Neural cell (in vitro differentiated cells): Measurements from ENCODE around the gene ARHGEF19. TPM values are rescaled to one million over a fixed set of nuclear protein-coding genes. Genes with fewer than 3 reads are reported as not detected.
"Not testable (repeated sequence)": the region's sequence is repeated elsewhere in the genome, so short reads cannot be mapped to it uniquely, and the experiment has no call there.

Experiments used
- H2AFZ ChIP-seq: fragments of 200-600, 300-800 bp; sonication (generic), shearing (Covaris generic); 2 replicates; pipeline ENCODE4 v1.6.0; 2014; ENCODE audit warnings: low read depth, mild to moderate bottlenecking, antibody characterized with exemption, low read length, moderate library complexity
- H3F3A ChIP-seq: fragments of 200-600 bp; shearing (Covaris generic); 2 replicates; pipeline ENCODE4 v1.6.1; 2016; ENCODE audit warnings: mild to moderate bottlenecking, moderate library complexity, mixed read lengths, antibody characterized with exemption, low read length; ENCODE audit not compliant: insufficient read depth, poor library complexity, severe bottlenecking
- H3K27ac ChIP-seq: fragments of 200-600, 300-800 bp; sonication (generic), shearing (Covaris generic); 2 replicates; pipeline ENCODE4 v1.5.1; 2014; ENCODE audit warnings: mild to moderate bottlenecking, low read length, moderate library complexity
- H3K27me3 ChIP-seq: fragments of 300-800, 200-600 bp; sonication (generic), shearing (Covaris generic); 2 replicates; pipeline ENCODE4 v1.6.0; 2014; ENCODE audit warnings: mild to moderate bottlenecking, low read depth, low read length, moderate library complexity; ENCODE audit not compliant: insufficient read depth
- H3K36me3 ChIP-seq: fragments of 300-800, 200-600 bp; sonication (generic), shearing (Covaris generic); 2 replicates; pipeline ENCODE4 v1.5.1; 2014; ENCODE audit warnings: mild to moderate bottlenecking, antibody characterized with exemption, low read length, moderate library complexity; ENCODE audit not compliant: insufficient read depth
- H3K4me2 ChIP-seq: fragments of 300-800, 200-600 bp; sonication (generic), shearing (Covaris generic); 2 replicates; pipeline ENCODE4 v1.6.0; 2014; ENCODE audit warnings: mild to moderate bottlenecking, low read length
- H3K4me3 ChIP-seq: fragments of 300-800, 200-600 bp; sonication (generic), shearing (Covaris generic); 2 replicates; pipeline ENCODE4 v1.5.1; 2014; ENCODE audit warnings: mild to moderate bottlenecking, low read length, moderate library complexity
- H3K79me2 ChIP-seq: fragments of 200-600 bp; shearing (Covaris generic); replicated peaks from 2 replicates; pipeline ENCODE4 v1.6.0; 2014; ENCODE audit warnings: mild to moderate bottlenecking, low read length, moderate library complexity; ENCODE audit not compliant: insufficient read depth
- H3K9ac ChIP-seq: fragments of 300-800, 200-600 bp; sonication (generic), shearing (Covaris generic); 2 replicates; pipeline ENCODE4 v1.6.1; 2016; ENCODE audit warnings: mild to moderate bottlenecking, low read length, mixed read lengths
- H3K9me2 ChIP-seq: fragments of 200-600 bp; shearing (Covaris generic); 2 replicates; pipeline ENCODE4 v1.6.1; 2016; ENCODE audit warnings: mild to moderate bottlenecking, low read length, mixed read lengths; ENCODE audit not compliant: insufficient read depth
- H3K9me3 ChIP-seq: fragments of 200-600, 300-800 bp; sonication (generic), shearing (Covaris generic); 2 replicates; pipeline ENCODE4 v1.6.1; 2016; ENCODE audit warnings: mild to moderate bottlenecking, mixed run types, low read length, moderate library complexity, mixed read lengths
- H4K20me1 ChIP-seq: fragments of 200-600 bp; shearing (Covaris generic); 2 replicates; pipeline ENCODE4 v1.6.1; 2016; ENCODE audit warnings: mild to moderate bottlenecking, mixed run types; ENCODE audit not compliant: insufficient read depth
- EP300 ChIP-seq: fragments of 450-650 bp; conservative IDR thresholded peaks from 2 replicates; pipeline ENCODE4 v1.6.1; 2014; ENCODE audit warnings: antibody characterized with exemption, mild to moderate bottlenecking, moderate library complexity; ENCODE audit not compliant: poor library complexity, severe bottlenecking
- EZH2 ChIP-seq: fragments of 200-600, 300-800 bp; shearing (Covaris generic), sonication (generic); IDR thresholded peaks from 2 replicates; pipeline ENCODE4 v1.6.1; 2014; ENCODE audit warnings: antibody characterized with exemption, low read length, borderline replicate concordance, mild to moderate bottlenecking; ENCODE audit not compliant: insufficient read depth, poor library complexity, severe bottlenecking
- MXI1 ChIP-seq: fragments of 450-650 bp; conservative IDR thresholded peaks from 2 replicates; pipeline ENCODE4 v1.6.1; 2014; ENCODE audit warnings: antibody characterized with exemption, mild to moderate bottlenecking; ENCODE audit not compliant: poor library complexity, severe bottlenecking
- POLR2AphosphoS5 ChIP-seq: IDR thresholded peaks from 2 replicates; pipeline ENCODE4 v1.6.1; 2012
- RAD21 ChIP-seq: fragments of 450-650 bp; conservative IDR thresholded peaks from 2 replicates; pipeline ENCODE4 v1.6.1; 2014; ENCODE audit warnings: antibody characterized with exemption, mild to moderate bottlenecking, moderate library complexity
- SMC3 ChIP-seq: fragments of 450-650 bp; conservative IDR thresholded peaks from 2 replicates; pipeline ENCODE4 v1.6.1; 2014; ENCODE audit warnings: antibody characterized with exemption, mild to moderate bottlenecking, moderate library complexity; ENCODE audit not compliant: poor library complexity
- TAF1 ChIP-seq: IDR thresholded peaks from 2 replicates; pipeline ENCODE4 v1.6.1; 2012; ENCODE audit warnings: low read depth
- polyA plus RNA-seq: library from polyadenylated mRNA; depleted of rRNA; stranded (reverse); fragments of >200 nt; gene quantifications from 2 replicates; pipeline ENCODE4 v1.2.3, GENCODE V29; 2014
- TF ChIP-seq, protein P1 (sequence below): IDR thresholded peaks from 2 replicates; pipeline ENCODE4 v1.6.1; 2012; ENCODE audit warnings: borderline replicate concordance
- TF ChIP-seq, protein P2 (sequence below): fragments of 450-650 bp; IDR thresholded peaks from 2 replicates; pipeline ENCODE4 v1.5.1; 2014; ENCODE audit warnings: antibody characterized with exemption, mild to moderate bottlenecking, moderate library complexity; ENCODE audit not compliant: poor library complexity, severe bottlenecking

The ARHGEF19 gene
- polyA plus RNA-seq, 1 donor from 2014 or later: 0.93 TPM

DNA sequence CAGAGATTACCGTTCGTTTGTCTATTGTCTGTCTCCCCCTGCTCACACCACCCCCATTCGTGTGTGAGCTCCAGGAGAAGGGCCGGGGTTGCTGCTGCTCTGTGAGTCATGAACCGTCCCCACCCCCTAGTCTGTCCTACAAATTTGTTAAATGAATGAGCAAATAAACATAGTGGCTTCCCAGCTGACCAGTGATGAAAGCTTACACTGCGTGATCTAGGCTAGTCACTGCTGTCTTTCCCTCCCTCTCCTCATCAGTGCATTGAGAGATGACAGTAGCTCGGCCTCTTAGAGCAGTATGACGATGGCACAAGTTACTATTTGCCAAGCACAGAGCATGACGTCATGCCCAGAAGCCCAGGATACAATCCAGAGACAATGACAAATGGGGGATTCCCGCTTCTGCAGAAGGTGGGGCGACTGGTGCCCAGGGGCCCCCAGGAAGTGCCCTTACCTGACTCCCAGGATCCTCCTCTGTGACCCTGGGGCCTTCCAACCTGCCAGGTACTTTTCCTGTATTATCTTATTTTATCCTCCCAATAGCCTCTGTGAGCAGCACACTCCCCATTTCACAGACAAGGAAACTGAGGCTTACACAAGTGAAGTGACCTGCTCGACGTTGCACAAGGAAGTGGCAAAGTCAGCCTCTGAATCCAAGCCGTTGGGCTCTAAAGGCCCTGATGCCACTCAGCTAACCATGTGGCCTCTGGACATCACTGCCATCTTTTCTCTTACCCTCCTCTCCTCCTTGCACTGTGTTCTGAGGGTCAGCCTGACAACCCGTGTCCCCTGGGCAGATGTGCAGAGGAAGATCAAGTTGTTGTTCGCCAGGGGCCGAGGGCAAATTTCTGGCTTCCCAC lies 48.0 kb downstream of the ARHGEF19 start:
- TF ChIP-seq EZH2 (no peak), RAD21 (no peak), SMC3 (no peak), TAF1 (no peak), POLR2AphosphoS5 (no peak), MXI1 (no peak), EP300 (no peak)
- TF ChIP-seq, protein P1, sequence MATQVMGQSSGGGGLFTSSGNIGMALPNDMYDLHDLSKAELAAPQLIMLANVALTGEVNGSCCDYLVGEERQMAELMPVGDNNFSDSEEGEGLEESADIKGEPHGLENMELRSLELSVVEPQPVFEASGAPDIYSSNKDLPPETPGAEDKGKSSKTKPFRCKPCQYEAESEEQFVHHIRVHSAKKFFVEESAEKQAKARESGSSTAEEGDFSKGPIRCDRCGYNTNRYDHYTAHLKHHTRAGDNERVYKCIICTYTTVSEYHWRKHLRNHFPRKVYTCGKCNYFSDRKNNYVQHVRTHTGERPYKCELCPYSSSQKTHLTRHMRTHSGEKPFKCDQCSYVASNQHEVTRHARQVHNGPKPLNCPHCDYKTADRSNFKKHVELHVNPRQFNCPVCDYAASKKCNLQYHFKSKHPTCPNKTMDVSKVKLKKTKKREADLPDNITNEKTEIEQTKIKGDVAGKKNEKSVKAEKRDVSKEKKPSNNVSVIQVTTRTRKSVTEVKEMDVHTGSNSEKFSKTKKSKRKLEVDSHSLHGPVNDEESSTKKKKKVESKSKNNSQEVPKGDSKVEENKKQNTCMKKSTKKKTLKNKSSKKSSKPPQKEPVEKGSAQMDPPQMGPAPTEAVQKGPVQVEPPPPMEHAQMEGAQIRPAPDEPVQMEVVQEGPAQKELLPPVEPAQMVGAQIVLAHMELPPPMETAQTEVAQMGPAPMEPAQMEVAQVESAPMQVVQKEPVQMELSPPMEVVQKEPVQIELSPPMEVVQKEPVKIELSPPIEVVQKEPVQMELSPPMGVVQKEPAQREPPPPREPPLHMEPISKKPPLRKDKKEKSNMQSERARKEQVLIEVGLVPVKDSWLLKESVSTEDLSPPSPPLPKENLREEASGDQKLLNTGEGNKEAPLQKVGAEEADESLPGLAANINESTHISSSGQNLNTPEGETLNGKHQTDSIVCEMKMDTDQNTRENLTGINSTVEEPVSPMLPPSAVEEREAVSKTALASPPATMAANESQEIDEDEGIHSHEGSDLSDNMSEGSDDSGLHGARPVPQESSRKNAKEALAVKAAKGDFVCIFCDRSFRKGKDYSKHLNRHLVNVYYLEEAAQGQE: no peak
- TF ChIP-seq, protein P2, sequence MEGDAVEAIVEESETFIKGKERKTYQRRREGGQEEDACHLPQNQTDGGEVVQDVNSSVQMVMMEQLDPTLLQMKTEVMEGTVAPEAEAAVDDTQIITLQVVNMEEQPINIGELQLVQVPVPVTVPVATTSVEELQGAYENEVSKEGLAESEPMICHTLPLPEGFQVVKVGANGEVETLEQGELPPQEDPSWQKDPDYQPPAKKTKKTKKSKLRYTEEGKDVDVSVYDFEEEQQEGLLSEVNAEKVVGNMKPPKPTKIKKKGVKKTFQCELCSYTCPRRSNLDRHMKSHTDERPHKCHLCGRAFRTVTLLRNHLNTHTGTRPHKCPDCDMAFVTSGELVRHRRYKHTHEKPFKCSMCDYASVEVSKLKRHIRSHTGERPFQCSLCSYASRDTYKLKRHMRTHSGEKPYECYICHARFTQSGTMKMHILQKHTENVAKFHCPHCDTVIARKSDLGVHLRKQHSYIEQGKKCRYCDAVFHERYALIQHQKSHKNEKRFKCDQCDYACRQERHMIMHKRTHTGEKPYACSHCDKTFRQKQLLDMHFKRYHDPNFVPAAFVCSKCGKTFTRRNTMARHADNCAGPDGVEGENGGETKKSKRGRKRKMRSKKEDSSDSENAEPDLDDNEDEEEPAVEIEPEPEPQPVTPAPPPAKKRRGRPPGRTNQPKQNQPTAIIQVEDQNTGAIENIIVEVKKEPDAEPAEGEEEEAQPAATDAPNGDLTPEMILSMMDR: no peak
- H2AFZ ChIP-seq: no peak overlapping the region
- H3K9me3 ChIP-seq: no peaks in the 10 kb centered on the region
- H4K20me1 ChIP-seq: no peaks in the 10 kb centered on the region
- H3K4me3 ChIP-seq: no peak overlapping the region
- H3K79me2 ChIP-seq: no peaks in the 10 kb centered on the region
- no peaks in the 10 kb centered on the region for H3F3A ChIP-seq
- no peaks in the 10 kb centered on the region for H3K9me2 ChIP-seq
- H3K27me3 ChIP-seq: no peaks in the 10 kb centered on the region
- H3K4me2 ChIP-seq: no peak overlapping the region
- H3K27ac ChIP-seq: no peak overlapping the region
- H3K36me3 ChIP-seq: no peaks in the 10 kb centered on the region
- no peak overlapping the region for H3K9ac ChIP-seq

GRCh38 chr1:16163608-16164212 lies 48.7 kb downstream of the ARHGEF19 start:
- not testable (repeated sequence) for H3K4me2 ChIP-seq, H3K36me3 ChIP-seq, H4K20me1 ChIP-seq, H3K4me3 ChIP-seq, H2AFZ ChIP-seq, H3F3A ChIP-seq, H3K27me3 ChIP-seq, H3K9me2 ChIP-seq, H3K9ac ChIP-seq, H3K79me2 ChIP-seq, H3K27ac ChIP-seq, H3K9me3 ChIP-seq
